ENCODE measurements around the gene RCL1.
"Not testable (repeated sequence)": the region's sequence is repeated elsewhere in the genome, so short reads cannot be mapped to it uniquely, and the experiment has no call there.

RCL1 gene, protein sequence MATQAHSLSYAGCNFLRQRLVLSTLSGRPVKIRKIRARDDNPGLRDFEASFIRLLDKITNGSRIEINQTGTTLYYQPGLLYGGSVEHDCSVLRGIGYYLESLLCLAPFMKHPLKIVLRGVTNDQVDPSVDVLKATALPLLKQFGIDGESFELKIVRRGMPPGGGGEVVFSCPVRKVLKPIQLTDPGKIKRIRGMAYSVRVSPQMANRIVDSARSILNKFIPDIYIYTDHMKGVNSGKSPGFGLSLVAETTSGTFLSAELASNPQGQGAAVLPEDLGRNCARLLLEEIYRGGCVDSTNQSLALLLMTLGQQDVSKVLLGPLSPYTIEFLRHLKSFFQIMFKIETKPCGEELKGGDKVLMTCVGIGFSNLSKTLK

DNA sequence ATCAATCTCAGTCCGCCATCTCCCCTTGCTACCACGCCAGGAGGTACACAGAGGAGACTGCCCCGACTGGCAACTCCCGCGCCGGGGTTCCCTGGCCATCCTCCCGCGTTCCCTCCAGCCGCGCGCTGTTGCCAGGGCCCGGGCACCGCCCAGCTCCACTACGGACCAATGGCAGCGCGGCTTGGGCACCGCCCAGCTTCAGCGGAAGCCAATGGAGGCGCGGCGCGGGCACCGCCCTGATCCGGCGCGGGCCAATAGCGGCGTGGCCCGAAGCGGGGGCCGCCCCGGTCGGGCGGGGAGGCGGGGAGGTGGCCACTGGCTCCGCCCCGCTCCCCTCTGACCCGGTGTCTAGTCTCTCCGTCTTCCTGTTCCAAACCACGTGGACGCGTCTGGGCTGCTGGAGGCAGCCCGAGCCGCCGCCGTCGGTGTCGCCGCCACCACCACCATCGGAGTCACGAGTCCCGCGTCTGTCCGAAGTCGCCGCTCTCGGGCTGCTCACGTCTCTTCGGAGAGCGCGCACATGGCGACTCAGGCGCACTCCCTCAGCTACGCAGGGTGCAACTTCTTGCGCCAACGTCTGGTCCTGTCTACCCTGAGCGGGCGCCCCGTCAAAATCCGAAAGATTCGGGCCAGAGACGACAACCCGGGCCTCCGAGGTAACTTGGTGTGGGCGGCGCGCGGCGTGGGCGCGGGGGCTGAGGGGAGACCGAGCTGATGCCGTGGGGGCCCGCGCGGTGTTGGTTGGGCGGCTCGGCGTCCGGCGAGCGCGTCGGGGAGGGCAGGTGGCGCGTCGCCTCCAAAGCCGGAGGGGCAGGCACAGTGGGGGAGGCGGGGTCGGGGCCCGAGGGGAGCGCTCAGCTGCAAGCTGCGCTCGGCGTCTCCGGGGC is at the start of gene RCL1:
TSS of gene RCL1 (plus strand) at position 373 of the 887 bp plus-strand sequence. CDS start at position 521, 148 bp downstream.
- peak; percentile 98 for DNase-seq (ENCODE audit: low read depth in 2 of 2)

DNA sequence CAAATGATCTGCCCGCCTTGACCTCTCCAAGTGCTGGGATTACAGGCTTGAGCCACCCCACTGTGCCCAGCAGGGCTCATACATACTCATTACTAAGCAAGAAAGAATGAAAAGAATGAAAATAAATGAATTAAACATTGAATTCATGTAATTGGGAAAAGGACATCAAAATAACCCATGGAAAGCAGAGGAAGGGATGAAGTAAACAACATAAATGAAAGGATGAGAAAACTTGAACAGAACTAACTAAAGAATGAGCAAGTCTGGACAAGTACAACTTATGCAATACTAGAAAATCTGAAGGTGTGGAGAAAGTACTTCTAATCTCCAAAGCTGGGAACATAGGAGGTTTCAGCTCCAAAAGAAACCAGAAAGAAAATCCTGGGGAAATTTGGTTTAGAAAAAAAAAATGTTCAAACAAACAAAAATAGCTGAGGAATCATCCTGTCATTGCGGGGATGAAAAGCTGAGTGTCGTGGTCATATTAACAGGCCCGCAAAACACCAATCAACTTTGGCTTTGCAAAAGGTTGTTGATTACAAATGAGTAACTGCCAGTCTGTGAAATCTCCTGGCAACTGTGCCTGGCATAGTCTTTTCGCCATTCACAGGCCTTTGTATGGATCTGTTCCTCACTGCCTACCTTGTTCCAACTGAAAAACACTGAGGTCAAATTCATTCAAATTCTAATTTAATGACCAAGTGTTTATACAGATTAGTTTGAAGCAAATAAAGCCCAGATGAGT is 49.4 kb upstream of the RCL1 start:
- no peak for DNase-seq (ENCODE audit: low read depth in 2 of 2)

DNA sequence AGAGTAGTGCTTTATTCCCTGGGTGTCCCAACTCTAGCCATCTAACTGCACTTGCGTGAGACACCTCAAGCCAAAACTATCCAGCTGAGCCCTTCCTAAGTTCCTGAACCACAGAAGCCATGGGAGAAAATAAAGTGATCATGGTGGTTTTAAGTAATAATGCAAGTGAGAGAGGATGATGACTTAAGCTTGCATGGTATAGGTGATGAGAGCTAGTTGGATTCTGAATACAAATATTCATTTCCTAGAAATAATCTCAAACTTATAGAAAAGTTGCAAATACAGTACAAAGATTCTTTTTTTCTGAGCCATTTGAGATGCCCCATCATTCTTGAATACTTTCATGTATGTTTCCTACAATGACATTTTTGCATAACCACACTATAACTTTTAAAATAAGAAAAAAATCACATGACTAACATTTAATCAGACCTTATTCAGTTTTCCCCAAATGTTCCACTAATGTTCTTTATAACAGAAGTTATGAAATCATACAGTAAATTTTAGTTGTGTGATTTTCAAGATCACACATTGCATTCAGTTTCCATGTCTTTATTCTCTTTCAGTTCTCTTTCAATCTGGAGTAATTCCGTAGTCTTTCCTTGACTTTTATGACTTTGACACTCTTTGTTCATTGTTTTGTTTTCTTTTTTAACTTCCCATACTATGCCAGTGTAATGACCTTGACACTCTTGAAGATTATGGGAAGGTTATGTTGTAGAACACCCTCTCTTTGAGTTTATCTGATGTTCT is 46.3 kb upstream of the RCL1 start:
- no peak for DNase-seq (ENCODE audit: low read depth in 2 of 2)

DNA sequence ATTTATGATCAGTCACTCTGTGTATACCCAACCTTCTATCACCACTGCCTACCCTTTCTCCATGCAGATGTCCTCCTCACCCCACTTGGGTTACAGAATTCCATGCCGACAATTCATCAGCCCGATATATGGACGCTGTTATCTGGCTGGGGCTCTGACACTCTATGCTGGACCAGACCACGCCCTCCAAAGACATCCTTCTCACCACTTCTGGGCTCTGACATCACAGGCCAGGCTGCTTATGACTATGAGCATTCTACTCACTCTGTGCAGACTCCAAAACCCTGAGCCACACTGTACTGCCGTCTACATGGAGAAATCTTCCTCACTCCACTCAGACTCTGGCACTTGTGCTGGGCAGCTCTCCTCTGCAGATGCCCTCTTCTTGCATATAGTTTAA is 44.1 kb upstream of the RCL1 start:
- no peak for DNase-seq (ENCODE audit: low read depth in 2 of 2)

DNA sequence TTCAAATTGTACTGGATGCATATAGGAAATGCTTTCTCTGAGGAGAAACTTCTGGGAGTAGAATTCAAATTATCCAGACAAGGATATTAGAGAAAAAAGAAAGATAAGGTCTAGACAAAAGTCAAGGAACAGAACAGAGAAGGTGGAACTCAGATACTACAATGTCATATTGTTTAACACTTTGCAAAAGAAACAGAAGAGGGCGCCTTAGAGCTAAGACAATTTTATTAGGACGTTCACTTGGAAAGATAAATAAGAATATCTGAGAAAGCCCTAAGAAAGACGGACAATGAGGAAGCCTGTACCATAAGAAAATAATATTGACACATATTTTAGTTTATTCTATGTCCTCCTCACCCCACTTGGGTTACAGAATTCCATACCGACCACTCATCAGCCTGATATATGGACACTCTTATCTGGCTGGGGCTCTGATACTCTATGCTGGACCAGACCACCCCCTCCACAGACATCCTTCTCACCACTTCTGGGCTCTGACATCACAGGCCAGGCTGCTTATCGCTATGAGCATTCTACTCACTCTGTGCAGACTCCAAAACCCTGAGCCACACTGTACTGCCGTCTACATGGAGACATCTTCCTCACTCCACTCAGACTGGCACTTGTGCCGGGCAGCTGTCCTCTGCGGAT is 42.6 kb upstream of the RCL1 start:
- DNase-seq (ENCODE audit: low read depth in 2 of 2), result no peak

DNA sequence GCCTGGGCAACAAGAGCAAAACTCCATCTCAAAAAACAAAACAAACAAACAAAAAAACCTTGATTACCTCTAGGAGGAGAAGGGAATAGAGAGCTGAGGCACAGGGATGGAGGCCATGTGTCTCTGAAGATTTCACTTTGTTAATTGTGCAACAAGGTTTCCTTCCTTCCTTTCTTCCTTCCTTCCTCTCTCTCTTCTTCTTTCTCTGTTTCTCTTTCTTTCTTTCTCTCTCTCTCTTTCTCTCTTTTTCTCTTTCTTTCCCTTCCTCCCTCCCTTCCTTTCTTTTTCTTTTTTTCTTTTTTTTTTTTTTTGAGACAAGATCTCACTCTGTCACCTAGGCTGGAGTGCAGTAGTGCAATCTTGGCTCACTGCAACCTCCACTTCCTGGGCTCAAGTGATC is 38.2 kb upstream of the RCL1 start:
- not testable (repeated sequence) for DNase-seq (ENCODE audit: low read depth in 2 of 2)

DNA sequence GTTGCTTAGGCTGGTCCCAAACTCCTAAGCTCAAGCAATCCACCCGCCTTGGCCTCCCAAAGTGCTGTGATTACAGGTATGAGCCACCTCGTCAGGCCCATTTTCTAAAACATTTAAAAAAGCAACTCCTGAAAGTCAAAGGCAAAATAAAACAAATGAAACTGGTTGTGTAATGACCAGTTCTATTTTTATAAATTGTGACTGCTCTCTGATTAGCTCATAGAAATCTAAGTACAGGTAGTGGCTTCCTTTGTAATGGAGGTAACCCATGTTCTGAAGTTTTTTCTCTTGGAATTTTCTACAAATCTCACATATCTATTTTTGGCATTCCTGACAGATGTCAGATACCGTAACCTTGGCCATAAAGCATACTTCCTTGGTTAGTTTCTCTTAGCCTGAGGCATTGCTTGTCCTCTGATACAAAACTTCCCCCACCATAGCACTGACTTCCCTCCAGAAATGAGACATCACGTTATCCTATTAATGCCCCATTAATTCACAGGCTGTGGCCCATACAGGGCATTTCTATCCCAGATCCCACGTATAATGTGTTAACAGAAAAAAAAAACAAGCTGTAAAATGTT is 37.6 kb upstream of the RCL1 start:
- no peak for DNase-seq (ENCODE audit: low read depth in 2 of 2)

DNA sequence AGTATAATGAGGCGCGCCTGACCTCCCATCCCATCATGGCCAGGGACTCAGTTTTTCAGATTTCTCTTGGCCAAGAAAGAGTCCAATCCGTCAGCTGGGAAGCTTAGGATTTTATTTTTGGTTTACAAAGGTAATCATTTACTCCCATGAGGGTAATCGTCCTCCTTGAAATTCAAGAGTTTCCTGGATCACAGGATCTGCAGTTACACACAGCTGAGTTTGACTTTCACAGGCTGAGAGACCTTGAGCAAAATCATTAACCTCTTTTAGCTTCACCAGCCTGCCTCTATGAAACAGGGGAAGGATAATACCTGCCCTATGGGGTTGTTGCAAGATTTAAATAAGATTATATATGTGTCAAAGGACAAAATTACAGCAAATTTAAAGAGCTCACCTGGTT is 36.3 kb upstream of the RCL1 start:
- no peak for DNase-seq (ENCODE audit: low read depth in 2 of 2)

DNA sequence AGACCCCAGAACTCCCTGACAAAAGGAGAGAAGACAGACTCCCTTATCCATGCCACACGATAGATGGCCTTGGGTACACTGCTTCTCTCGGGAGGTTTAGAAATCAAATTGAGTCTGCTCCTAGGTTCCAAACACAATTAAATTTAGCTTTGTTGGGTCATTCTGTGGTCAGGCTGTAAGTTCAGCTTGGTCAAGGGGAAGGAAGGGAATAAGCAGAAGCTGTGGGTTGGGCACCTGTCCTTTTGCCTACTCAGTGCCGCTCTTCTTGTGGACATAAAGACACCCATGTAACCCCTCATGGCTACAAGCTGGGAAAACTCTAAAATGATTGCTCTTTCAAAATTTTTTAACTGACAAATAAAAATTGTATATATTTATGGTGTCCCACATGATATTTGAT is 32.6 kb upstream of the RCL1 start:
- DNase-seq (ENCODE audit: low read depth in 2 of 2), result no peak

DNA sequence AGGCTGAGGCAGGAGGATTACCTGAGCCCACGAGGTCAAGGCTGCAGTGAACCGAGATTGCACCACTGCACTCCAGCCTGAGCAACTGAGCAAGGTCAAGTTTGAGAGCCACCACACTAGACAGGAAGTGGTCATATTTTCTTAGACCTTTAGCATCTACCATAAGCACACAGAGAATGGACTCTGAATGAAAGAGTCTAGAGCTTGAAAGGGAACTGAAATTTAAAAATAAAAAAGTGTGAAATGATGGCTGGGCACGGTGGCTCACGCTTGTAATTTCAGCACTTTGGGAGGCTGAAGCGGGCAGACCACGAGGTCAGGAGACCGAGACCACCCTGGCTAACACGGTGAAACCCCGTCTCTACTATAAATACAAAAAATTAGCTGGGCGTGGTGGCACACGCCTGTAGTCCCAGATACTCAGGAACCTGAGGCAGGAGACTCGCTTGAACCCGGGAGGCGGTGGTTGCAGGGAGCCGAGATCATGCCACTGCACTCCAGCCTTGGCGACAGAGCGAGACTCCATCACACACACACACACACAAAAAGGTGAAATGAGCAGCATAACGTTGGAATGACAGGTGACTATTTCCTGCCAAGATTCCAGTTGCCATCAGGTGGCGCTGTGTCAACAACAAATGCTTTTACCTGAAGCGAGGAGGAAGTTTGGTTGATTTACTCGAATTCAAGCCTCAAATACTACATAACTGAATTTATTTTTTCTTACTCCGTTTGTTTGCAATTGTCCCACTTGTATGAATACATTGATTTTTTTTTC is 30.4 kb upstream of the RCL1 start:
- peak; percentile 41 to 55 for DNase-seq (ENCODE audit: low read depth in 2 of 2)

DNA sequence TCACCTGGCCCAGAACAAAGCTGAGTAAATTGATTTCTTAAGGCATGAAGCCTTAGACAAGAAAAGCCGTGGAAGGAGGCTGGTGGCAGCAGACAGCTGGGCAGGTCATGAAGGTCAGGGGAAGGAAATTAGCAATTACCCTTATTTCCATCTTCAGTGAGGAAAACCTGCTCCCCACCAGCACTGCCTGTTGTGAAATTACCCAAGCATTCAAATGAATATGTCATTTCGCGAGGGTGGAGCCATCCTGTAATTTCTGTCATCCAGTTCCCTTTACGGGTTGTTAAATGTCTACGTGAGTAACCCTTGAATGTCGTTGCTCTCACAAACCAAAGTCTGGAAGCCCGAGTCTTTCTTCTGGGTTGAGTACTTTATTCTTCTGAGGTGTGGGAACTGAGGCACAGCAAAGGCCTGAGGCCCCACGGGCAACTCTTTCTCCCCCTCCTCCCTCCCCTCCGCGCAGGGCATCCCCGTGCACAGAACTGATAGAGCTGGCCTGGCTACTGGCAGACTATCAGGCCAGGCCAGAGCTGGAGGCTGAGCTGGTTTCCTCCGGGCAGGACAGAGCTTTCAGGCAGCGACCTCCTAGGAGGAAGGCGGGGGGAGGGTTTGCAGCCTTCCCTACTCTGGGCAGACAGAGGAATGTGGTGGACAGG is 29.7 kb upstream of the RCL1 start:
- DNase-seq (ENCODE audit: low read depth in 2 of 2), result no peak

DNA sequence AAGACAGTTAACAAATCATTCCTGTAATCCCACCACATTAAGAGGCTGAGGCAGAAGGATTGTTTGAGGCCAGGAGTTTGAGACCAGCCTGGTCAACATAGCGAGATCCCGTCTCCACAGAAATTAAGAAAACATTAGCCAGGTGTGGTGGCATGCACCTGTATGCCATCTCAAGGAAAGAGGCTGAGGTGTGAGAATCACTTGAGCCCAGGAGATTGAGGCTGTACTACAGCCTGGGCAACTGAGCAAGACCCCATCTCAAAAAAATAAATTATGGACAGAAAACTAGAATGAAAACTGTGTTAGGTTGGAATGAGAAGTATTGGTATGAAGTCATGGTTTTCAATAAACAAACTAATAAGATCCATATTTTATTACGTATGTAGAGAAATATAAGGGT is 28.7 kb upstream of the RCL1 start:
- no peak for DNase-seq (ENCODE audit: low read depth in 2 of 2)

DNA sequence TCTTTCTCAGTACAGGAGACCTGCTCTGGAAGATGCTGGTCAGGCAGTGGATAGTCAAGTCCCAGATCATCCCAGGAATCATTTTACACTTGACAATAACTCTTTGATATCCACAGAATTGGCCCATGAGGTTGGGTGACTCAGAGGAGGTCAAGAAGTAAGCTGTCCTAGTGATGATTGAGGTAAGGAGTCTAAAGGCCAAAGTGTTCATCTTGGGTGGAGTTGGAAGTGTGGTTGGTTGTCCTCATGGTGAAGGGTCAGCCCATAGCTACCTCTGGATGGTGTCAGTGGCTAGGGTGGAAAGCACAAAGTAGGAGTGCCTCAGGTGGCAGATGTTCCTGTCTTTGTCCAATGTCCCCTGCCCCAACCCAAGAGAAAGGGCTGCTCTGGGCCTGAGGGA is 24.1 kb upstream of the RCL1 start:
- no peak for DNase-seq (ENCODE audit: low read depth in 2 of 2)

DNA sequence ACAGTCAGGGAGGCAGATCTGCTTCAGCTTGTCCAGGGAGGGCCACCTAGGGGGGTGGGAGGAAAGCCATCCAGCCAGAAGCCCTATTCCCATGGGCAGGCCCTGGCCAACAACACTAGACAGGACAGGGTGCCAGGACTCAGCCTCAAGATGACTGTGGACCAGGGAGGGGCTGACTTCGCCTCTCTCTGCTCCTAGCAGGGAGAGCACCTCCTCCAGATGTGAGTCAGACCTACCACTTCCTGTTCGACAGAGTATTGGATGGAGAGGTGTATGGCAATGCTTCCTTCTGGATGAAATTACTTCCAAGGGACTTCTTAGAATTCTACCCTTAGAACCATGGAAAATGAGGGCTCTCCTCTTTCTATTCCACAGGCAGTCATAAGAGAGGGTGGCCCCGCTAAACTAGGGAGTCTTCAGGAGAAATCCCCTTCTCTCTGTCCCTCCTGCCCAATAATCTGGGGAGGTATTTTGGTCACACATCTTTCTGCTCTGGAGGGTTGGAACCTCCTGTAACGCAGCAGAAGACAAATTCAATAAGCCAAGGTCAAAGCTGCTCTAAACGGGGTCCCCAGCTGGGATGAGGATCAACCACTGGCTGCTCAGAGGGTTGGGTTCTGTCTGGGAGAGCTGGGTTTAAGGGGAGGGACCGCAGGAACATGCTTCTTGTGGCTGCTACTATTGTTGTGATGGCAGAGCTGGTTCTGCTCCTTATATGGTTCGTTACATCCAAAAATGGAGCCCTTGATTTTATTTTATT is 23.2 kb upstream of the RCL1 start:
- no peak for DNase-seq (ENCODE audit: low read depth in 2 of 2)

DNA sequence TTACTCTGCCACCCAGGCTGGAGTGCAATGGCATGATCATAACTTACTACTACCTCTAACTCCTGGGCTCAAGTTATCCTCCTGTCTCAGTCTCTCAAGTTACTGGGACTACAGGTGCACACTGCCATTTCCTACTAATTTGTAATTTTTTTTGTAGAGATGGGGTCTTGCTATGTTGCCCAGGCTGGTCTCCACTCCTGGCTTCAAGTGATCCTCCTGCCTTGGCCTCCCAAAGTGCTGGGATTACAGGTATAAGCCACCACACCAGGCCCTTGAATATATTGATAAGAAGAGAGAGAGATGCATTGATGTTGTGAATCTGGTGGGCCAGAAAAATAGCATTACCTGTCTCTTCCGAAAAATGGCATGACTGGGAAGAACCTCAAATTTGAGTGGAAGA is 21.0 kb upstream of the RCL1 start:
- no peak for DNase-seq (ENCODE audit: low read depth in 2 of 2)

DNA sequence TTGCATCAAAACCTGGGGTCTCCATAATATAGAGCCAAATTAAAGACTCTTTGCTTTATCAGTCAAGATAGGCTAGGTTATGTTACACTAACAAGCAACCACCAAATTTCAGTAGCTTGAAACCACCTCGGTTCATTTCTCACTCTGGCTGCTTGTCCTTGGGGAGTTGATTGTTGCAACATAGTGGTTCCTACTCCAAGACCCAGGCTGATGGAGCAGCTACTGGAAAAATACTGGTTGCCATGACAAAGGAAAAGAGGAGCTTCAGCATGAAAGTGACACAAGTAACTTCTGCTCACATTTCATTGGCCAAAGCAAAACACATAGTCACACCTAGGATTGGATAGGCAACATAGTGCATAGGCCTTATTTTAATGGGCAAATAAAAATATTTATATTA is 18.5 kb upstream of the RCL1 start:
- DNase-seq (ENCODE audit: low read depth in 2 of 2), result no peak

DNA sequence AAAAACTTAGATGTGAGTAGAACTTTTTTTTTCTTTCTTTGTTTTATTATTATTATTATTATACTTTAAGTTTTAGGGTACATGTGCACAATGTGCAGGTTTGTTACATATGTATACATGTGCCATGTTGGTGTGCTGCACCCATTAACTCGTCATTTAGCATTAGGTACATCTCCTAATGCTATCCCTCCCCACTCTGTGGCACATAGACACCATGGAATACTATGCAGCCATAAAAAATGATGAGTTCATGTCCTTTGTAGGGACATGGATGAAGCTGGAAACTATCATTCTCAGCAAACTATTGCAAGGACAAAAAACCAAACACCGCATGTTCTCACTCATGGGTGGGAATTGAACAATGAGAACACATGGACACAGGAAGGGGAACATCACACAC is 17.8 kb upstream of the RCL1 start:
- DNase-seq (ENCODE audit: low read depth in 2 of 2), result not testable (repeated sequence)

DNA sequence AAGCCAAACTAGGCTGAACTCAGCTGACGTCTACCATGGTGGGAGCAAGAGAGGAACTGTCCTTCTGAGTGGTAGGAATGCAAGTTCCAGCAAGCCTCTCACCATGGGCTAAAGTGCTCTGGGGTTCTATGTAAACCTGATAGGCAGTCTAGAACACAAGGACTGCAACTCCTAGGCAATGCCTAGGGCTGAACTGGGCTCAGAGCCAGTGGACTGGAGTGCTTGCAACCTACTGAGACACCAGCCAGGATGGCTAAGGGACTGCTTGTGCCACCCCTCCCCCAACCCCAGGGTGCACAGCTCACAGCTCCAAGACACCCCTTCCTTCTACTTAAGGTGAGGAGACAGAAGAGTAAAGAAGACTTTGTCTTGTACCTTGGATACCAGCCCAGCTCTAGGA is 12.1 kb upstream of the RCL1 start:
- DNase-seq (ENCODE audit: low read depth in 2 of 2), result no peak

DNA sequence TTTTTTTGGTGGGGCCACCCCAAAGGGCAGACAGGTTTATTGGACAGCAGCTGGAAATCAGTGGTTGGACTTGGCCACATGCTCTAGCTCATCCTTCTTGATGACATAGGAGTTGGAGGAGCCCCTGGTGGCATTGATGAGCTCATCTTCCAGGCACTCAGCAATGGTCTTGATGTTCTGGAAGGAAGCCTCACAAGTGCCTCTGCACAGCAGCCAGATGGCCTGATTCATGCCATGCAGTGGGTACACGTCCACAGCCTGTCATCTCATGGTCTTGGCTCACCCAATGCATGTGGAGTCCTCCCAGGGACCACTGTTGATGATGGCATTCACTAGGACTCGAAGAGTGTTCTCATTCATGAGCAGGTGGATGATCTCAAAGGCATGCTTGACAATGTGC is 11.3 kb upstream of the RCL1 start:
- DNase-seq (ENCODE audit: low read depth in 2 of 2), result no peak

All from stimulated activated CD8-positive, alpha-beta memory T cell treated with anti-CD3 and anti-CD28 coated beads, Interleukin-15, amount 100 ng/mL, for 48 hours (primary cell).